TTC549 (cell line): Measurements from ENCODE around the gene MGAT4A.

Source experiments
- FAIRE-seq: peaks from 2 replicates; lab custom pipeline; 2012; peaks lifted over from hg19 to GRCh38; lab: Jason Lieb, UNC

The MGAT4A gene

DNA sequence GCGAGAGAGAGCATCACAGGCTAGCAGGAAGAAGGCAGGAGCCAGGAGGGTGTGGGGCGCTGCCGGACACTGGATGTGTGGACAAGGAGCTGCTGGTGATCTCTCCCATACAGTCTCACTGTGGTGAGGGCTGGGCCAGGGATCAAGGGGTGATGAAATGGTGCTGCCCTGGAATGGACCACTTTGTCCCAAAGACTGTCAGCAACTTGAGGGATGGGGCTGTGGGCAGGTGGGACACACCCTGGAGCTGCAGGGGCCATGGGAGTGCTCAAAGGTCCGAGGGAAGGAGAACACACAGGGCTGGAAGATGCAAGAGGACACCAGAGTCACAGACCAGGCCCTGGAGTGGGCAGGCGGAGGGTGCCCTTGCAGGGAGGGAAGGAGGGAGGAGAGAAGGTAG lies 160.6 kb downstream of the MGAT4A start:
- FAIRE-seq = no peak

DNA sequence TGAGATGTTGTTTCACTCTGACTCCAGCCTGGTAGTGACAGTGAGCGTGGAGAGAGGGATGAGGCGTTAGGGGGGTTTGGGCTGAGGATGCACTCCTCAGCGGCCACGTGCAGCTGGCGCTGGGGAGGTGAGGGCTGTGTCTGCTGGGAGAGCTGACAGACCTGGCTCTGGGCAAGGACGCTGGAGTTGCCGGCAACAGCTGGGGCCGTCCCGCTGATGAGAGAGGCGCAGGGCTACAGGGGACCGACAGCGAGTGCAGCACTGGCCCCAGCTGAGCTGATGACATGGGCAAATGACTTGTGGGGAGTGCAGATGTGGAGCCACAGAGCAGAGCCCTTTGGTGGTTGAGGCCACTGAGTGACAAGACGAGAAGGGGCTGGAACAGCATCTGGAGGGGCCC lies 161.0 kb downstream of the MGAT4A start:
- no peak for FAIRE-seq

DNA sequence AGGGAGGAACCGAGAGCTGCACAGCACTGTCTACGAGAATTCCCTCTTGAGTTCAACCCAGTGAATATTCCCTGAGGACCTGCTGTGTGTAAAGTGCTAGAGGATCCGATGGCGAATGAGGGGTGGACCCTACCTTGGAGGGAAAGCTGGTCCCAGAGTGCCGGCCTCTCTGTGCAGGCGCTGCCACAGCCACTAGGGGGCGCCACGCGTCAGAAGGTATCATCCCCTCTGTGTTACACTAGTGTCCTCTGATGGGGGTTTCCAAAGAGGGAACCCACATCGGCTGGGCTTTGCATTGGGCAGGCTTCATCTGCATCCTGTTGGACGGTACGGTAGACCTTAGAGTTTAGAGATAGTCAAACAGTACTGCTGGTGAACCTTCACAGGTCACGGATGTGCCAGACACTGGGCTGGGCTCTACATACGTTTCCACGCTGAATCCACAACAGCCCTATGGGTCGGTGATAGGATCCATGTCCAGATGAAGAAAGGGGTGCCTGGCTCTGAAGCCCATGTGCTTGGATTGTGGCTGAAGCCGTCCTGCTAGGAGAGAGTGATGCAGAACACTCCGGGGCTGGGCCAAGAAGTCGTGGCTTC lies 161.6 kb downstream of the MGAT4A start:
- no peak for FAIRE-seq
